Measurements from ENCODE around the gene SSH3. TPM values are rescaled to one million over a fixed set of nuclear protein-coding genes. Genes with fewer than 3 reads are reported as not detected.
A peak's percentile ranks its signal among the peaks of the same experiment; 100 is the strongest.

Gene SSH3
- total RNA-seq, 2 experiments from 2014 or later: 7.4 to 9.1 TPM

DNA sequence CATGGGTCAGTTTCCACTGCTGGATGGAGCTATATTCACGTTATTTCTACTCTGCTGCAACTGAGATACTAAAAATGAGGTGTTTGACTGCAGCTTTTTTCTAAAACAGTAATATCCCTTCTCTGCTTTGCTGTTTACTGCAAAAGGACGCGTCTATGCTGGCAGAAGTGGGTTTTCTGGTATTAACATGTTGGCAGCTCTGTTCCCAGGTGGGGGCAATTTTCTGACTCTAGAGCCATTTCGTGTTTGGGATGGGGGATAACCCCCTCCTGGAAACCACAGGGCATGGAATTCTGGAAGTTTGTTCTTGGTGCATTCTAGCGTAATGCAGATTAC, 32.2 kb upstream of the SSH3 start:
- intact Hi-C loops (cut with micrococcal nuclease): loop anchor here (2.0 kb wide), 1 partner anchor 18 kb away; the partner anchor contains the start of gene ANKRD13D
- TF ChIP-seq, protein P1, sequence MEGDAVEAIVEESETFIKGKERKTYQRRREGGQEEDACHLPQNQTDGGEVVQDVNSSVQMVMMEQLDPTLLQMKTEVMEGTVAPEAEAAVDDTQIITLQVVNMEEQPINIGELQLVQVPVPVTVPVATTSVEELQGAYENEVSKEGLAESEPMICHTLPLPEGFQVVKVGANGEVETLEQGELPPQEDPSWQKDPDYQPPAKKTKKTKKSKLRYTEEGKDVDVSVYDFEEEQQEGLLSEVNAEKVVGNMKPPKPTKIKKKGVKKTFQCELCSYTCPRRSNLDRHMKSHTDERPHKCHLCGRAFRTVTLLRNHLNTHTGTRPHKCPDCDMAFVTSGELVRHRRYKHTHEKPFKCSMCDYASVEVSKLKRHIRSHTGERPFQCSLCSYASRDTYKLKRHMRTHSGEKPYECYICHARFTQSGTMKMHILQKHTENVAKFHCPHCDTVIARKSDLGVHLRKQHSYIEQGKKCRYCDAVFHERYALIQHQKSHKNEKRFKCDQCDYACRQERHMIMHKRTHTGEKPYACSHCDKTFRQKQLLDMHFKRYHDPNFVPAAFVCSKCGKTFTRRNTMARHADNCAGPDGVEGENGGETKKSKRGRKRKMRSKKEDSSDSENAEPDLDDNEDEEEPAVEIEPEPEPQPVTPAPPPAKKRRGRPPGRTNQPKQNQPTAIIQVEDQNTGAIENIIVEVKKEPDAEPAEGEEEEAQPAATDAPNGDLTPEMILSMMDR (IDR thresholded peaks at IDR 0.05): no peak
- CTCF ChIA-PET: interaction anchor here (0.9 to 7.1 kb wide), 9 partner anchors 9 to 111 kb away, joined by 3 to 65 read pairs (median 6); partner anchors contain the start of gene ANKRD13D

DNA sequence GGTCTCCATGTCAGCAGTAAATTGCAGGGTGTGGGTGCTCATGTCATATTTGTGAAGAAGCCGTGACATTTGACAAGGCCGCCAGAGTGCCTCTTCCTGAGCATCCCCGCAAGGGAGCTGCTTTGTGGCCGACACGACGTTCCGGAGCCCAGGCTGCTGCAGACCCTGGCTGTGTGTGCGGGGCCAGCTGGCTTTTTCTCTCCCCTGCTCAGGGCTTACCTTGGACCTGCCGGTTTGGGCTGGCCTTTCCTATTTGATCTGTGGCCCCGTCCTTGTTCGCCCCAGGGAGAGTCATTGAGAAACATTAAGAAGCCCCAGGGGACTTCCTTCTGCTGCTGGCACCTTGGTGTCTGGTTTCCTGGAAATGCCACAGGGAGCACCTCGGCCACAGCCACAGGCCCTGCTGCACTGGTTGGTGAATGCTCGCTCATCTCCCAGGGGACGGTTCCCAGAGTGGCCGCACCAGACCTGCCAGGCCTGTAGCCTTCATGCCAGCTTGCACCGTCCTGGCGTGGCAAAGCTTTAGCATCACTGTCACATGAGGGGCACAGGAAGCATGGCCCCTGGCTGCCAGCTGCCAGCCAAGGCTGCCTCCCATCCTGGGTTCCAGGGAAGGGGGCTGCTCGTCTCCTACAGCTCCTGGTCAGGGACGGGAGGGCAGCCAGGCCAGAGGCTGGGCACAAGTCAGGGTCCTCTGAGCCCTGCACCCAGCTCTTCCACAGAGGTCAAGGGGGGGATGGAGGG, 31.6 kb upstream of the SSH3 start:
- CTCF ChIA-PET: interaction anchor here (0.6 to 7.1 kb wide), 11 partner anchors 9 to 111 kb away, joined by 3 to 65 read pairs (median 6); partner anchors contain the start of genes ANKRD13D and SSH3
- intact Hi-C loops (cut with micrococcal nuclease): loop anchor here (2.0 kb wide), 1 partner anchor 17 kb away; the partner anchor contains the start of gene ANKRD13D
- TF ChIP-seq, protein P1 (IDR thresholded peaks at IDR 0.05): no peak
- Mint-ChIP-seq H3K4me1 (ENCODE audit: low read depth) (peaks cover 63% of the 10 kb centered on the region), H3K27ac (peak overlapping the region; percentile 97), H3K36me3 (ENCODE audit: low read depth) (peaks cover 80% of the 10 kb centered on the region), H3K9me3 (no peaks in the 10 kb centered on the region), H3K27me3 (no peaks in the 10 kb centered on the region), H3K4me3 (peak overlapping the region; percentile 90)
- peak; percentile 90 for DNase-seq
- peak; percentile 25 for ATAC-seq
- POLR2A ChIA-PET: interaction anchor here (0.5 to 19.8 kb wide), 19 partner anchors 8 to 213 kb away, joined by 3 to 308 read pairs (median 4); partner anchors contain the start of genes ANKRD13D, PTPRCAP and SSH3

More for the DNA sequence above, 32.2 kb upstream of the SSH3 start:
- H3K27me3 Mint-ChIP-seq: no peaks in the 10 kb centered on the region
- peak overlapping the region; percentile 90 for H3K4me3 Mint-ChIP-seq
- ATAC-seq: no peak
- POLR2A ChIA-PET: interaction anchor here (0.7 to 19.8 kb wide), 15 partner anchors 9 to 213 kb away, joined by 3 to 308 read pairs (median 4); partner anchors contain the start of genes ANKRD13D, PTPRCAP and SSH3
- H3K36me3 Mint-ChIP-seq (ENCODE audit: low read depth): peaks cover 77% of the 10 kb centered on the region
- H3K27ac Mint-ChIP-seq: peak overlapping the region; percentile 97
- no peak for DNase-seq
- H3K4me1 Mint-ChIP-seq (ENCODE audit: low read depth): peaks cover 58% of the 10 kb centered on the region
- no peaks in the 10 kb centered on the region for H3K9me3 Mint-ChIP-seq

DNA sequence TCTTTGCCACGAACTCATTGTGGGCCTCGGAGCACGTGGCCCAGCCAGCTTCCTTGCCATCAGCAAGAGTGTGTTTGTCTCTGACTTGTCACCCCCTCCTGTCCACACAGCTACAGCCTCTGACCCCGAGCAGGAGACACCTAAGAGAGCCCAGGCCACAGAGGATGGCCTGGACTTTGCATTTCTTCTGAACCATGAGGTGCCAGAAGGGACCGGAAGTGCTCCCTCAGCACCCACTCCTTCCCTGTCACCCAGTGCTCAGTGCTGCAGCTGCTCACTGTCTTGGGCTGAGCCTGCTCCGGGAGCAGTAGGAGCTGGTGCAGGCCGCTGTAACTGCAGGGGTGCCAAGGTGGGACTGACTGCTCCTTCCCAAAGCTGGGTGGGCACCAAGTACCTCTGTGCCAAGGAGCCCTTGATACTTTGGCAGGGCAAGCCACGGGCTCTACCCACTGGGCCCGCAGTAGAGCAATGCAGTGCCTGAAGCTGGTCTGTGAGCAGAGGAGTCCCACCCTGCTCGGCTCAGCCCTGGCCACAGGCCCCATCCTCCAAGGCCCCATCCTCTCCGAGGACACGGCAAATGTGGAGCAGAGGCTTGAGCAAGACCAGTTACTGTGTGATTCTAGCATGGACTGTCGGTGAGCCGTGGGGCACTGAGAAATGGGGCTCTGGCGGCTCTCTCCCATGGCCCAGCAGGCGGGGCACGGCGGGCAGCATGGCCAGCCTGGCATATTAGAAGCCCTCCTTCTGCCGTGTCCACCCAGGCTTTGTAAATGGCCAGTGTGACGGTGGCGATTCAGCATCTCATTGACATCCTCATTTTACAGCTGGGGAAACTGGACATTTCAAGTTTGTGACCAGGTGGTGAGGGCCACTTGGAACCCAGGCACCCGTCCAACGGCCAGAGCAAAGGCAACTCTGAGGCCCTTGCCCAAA, 30.7 kb upstream of the SSH3 start:
- ATAC-seq: peak; percentile 15
- intact Hi-C loops (cut with micrococcal nuclease): no loop called here
- H3K27ac Mint-ChIP-seq: peak overlapping the region; percentile 97
- no peaks in the 10 kb centered on the region for H3K27me3 Mint-ChIP-seq
- peak; percentile 70 for DNase-seq
- H3K4me3 Mint-ChIP-seq: peak overlapping the region; percentile 90
- peaks cover 81% of the 10 kb centered on the region for H3K36me3 Mint-ChIP-seq (ENCODE audit: low read depth)
- H3K4me1 Mint-ChIP-seq (ENCODE audit: low read depth): peaks cover 66% of the 10 kb centered on the region
- TF ChIP-seq, protein P1 (IDR thresholded peaks at IDR 0.05): no peak
- no peaks in the 10 kb centered on the region for H3K9me3 Mint-ChIP-seq
- CTCF ChIA-PET: interaction anchor here (1.4 to 7.1 kb wide), 9 partner anchors 10 to 110 kb away, joined by 4 to 65 read pairs (median 10); partner anchors contain the start of genes ANKRD13D and SSH3
- POLR2A ChIA-PET: interaction anchor here (0.6 to 19.8 kb wide), 12 partner anchors 7 to 212 kb away, joined by 3 to 308 read pairs (median 6); partner anchors contain the start of genes ANKRD13D and SSH3

DNA sequence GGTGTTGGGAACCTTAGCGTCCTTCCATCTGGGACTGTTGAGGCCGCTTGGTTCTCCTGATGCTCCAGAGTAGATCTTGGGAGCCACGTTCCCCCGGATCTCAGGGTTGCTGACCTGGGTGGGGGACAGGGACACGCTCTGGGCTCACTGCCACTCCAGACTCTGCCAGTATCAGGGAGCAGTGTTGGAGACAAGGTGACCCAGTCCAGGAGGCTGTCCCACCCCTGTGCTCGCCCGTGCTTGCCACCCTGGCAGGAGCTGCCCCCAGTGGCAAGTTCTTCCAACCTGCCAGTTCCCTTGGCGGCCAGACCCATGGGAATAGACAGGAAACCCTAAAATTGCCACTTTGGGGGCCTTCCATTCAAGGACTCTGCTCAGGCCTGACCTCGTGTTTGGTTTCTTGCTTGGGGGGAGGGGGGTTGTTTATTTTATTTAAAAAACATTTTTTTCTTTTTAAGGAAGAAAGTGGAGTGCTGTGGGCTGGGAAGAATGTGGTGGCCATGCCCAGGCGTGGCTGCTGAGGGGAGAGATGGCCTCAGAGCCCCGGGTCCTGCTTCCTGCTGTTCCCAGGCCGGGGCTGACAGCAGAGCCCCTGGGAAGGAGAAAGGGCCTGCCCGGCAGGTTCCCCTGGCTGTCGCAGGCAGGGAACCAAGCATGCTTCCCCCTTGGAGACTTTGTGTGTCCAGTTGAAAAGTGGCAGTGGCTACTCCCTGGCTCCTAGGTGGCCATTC, 29.9 kb upstream of the SSH3 start:
- ATAC-seq (no peak), DNase-seq (no peak)
- H3K4me3 Mint-ChIP-seq: peak overlapping the region; percentile 90
- no peaks in the 10 kb centered on the region for H3K9me3 Mint-ChIP-seq
- intact Hi-C loops (cut with micrococcal nuclease): no loop called here
- ChIA-PET CTCF (interaction anchor here (1.4 to 7.1 kb wide), 5 partner anchors 10 to 78 kb away, joined by 4 to 55 read pairs (median 6); partner anchors contain the start of genes ANKRD13D and SSH3), POLR2A (interaction anchor here (0.9 to 19.8 kb wide), 7 partner anchors 7 to 44 kb away, joined by 3 to 308 read pairs (median 16); partner anchors contain the start of genes ANKRD13D and SSH3)
- peak overlapping the region; percentile 97 for H3K27ac Mint-ChIP-seq
- H3K4me1 Mint-ChIP-seq (ENCODE audit: low read depth): peaks cover 70% of the 10 kb centered on the region
- H3K36me3 Mint-ChIP-seq (ENCODE audit: low read depth): peaks cover 81% of the 10 kb centered on the region
- TF ChIP-seq, protein P1 (IDR thresholded peaks at IDR 0.05): no peak
- no peaks in the 10 kb centered on the region for H3K27me3 Mint-ChIP-seq
